Fibroblast of lung (primary cell): ENCODE measurements around the gene ATP8A2.

Source experiments
- CTCF ChIP-seq, 2 donors: IDR thresholded peaks in 1 of 2; conservative IDR thresholded peaks in 1 of 2; 1 replicate in 1 of 2; 2 replicates in 1 of 2; pipeline ENCODE4 v1.5.1; 2011 to 2012; ENCODE audit warnings: low read length in 2 of 2, control low read depth in 1 of 2, inconsistent platforms in 1 of 2, low read depth in 1 of 2, mild to moderate bottlenecking in 1 of 2
- EZH2 ChIP-seq: IDR thresholded peaks from 2 replicates; pipeline ENCODE4 v1.5.1; 2012; ENCODE audit warnings: low read length, control low read depth, mild to moderate bottlenecking; ENCODE audit errors: missing control alignments

- no peak for TF ChIP-seq CTCF (conservative IDR thresholded peaks at IDR 0.05 in 1 of 2, IDR thresholded peaks at IDR 0.05 in 1 of 2; ENCODE audit: low read depth in 1 of 2, low read length in 2 of 2)
- no peak for TF ChIP-seq EZH2
Observed at GRCh38 chr13:25836574-25837336, 465.0 kb downstream of the ATP8A2 start.
